SK-N-MC (cell line): Measurements from ENCODE around the gene MYO1G.

ENCODE experiments used
- EZH2 ChIP-seq: fragments of 200-600 bp; sonication (generic); IDR thresholded peaks from one replicate; pipeline ENCODE4 v1.6.1; 2017; ENCODE audit warnings: antibody characterized with exemption
- POLR2AphosphoS5 ChIP-seq: IDR thresholded peaks from 2 replicates; pipeline ENCODE4 v1.6.1; 2012; ENCODE audit warnings: mild to moderate bottlenecking, low read depth, low read length, borderline replicate concordance

DNA sequence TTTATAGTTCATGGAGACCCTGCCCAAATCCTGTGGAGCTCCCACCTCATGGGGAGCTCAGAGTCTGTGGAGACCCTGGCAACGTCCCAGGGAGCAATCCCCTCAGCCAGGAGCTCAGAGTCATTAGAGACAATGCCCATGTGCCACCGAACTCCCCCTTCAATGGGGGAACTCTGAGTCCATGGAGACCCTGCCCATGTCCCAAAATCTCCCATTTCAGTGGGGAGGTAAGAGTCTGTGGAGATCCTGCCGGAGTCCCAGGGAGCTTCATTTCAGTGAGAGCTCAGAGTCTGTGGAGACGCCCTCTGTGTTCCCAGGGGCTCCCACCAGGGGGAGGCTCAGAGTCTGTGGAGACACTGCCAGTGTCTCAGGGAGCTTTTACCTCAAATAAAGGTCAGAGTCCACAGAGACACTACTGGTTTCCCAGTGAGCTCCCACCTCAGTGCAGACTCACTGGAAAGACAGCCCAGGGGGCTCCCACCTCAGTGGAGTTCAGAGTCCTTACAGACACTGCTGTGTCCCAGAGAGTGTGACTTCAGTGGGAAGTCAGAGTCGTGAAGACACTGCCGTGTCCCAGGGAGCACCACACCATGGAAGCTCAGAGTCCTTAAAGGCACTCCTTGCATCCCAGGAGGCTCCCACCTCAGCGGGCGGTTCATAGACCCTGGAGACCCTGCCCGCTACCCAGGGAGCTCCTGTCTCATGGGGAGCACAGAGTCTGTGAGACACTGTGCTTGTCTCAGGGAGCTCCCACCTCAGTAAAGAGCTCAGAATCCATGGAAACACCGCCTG lies 5.0 kb downstream of the MYO1G start:
- TF ChIP-seq EZH2 (no peak), POLR2AphosphoS5 (no peak)
